ENCODE data around the gene FRK. TPM values are rescaled to one million over a fixed set of nuclear protein-coding genes. Genes with fewer than 3 reads are reported as not detected.
"Not testable (repeated sequence)": the region's sequence is repeated elsewhere in the genome, so short reads cannot be mapped to it uniquely, and the experiment has no call there.

FRK gene
- total RNA-seq, 1 donor from 2014 or later: 8.4 TPM

- Histone ChIP-seq H3K4me1 (peaks cover 4 to 15% of the 10 kb centered on the region in 2 donors), H3K4me3 (no peak overlapping the region), H3K27me3 (no peaks in the 10 kb centered on the region), H3K9me3 (peaks cover 0 to 6% of the 10 kb centered on the region in 2 donors), H3K27ac (no peak overlapping the region), H3K36me3 (no peaks in the 10 kb centered on the region)
- intact Hi-C loops (cut with DNase I): loop anchor here (1.0 kb wide), 1 partner anchor 86 kb away; no protein-coding TSS in a partner anchor
- TF ChIP-seq, protein P1, sequence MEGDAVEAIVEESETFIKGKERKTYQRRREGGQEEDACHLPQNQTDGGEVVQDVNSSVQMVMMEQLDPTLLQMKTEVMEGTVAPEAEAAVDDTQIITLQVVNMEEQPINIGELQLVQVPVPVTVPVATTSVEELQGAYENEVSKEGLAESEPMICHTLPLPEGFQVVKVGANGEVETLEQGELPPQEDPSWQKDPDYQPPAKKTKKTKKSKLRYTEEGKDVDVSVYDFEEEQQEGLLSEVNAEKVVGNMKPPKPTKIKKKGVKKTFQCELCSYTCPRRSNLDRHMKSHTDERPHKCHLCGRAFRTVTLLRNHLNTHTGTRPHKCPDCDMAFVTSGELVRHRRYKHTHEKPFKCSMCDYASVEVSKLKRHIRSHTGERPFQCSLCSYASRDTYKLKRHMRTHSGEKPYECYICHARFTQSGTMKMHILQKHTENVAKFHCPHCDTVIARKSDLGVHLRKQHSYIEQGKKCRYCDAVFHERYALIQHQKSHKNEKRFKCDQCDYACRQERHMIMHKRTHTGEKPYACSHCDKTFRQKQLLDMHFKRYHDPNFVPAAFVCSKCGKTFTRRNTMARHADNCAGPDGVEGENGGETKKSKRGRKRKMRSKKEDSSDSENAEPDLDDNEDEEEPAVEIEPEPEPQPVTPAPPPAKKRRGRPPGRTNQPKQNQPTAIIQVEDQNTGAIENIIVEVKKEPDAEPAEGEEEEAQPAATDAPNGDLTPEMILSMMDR (IDR thresholded peaks at IDR 0.05): peak; percentile 42 to 72 (median 68)
- DNase-seq (ENCODE audit: low spot score in 2 of 2): no peak
Measured at GRCh38 chr6:116096979-116097816, 36.5 kb upstream of the FRK start.

DNA sequence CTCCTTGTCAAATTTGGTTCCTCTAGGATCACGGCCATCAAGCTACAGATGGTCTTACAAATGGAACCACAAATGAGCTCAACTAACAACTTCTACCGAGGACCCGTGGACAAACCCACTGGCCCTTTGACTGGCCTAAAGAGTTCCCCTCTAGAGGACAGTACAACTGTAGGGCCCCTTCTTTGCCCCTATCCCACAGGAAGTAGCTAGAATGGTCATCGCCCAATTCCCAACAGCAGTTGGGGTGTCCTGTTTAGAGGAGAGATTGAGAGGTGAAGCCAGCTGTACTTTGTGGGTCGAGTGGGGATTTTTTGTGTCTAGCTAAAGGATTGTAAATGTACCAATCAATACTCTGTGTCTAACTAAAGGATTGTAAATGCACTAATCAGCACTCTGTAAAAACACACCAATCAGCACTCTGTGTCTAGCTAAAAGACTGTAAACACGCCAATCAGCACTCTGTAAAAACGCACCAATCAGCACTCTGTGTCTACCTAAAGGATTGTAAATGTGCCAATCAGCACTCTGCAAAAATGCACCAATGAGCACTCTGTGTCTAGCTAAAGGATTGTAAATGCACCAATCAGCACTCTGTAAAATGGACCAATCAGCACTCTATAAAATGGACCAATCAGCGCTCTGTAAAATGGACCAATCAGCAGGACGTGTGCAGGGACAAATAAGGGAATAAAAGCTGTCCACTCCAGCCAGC lies 35.5 kb upstream of the FRK start:
- H3K9me3 ChIP-seq; H3K4me3 ChIP-seq; H3K27ac ChIP-seq; DNase-seq (ENCODE audit: low spot score in 2 of 2); intact Hi-C loops (cut with DNase I); H3K27me3 ChIP-seq; H3K36me3 ChIP-seq: not testable (repeated sequence)
- peaks cover 0 to 15% of the 10 kb centered on the region in 2 donors for H3K4me1 ChIP-seq

DNA sequence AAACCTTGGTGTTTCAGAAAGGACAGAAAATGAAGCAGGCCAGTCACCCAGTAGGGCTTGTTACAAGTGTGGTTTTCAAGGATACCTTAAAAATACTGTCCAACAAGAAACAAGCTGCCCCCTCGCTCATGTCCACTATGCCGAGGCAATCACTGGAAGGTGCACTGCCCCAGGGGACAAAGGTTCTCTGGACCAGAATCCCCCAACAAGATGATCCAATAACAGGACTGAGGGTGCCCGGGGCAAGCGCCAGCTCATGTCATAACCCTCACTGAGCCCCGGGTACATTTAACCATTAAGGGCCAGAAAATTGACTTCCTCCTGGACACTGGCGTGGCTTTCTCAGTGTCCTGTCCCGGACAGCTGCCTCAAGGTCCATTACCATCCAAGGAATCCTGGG lies 33.4 kb upstream of the FRK start:
- Histone ChIP-seq H3K9me3 (peaks cover 0 to 6% of the 10 kb centered on the region in 2 donors), H3K36me3 (no peaks in the 10 kb centered on the region), H3K27ac (peak overlapping the region; percentile 73), H3K27me3 (no peaks in the 10 kb centered on the region), H3K4me3 (no peak overlapping the region), H3K4me1 (peaks cover 0 to 12% of the 10 kb centered on the region in 2 donors)
- TF ChIP-seq, protein P1 (IDR thresholded peaks at IDR 0.05): no peak
- DNase-seq (ENCODE audit: low spot score in 2 of 2): peak in 1 of 2 donors; percentile 68
- intact Hi-C loops (cut with DNase I): no loop called here

DNA sequence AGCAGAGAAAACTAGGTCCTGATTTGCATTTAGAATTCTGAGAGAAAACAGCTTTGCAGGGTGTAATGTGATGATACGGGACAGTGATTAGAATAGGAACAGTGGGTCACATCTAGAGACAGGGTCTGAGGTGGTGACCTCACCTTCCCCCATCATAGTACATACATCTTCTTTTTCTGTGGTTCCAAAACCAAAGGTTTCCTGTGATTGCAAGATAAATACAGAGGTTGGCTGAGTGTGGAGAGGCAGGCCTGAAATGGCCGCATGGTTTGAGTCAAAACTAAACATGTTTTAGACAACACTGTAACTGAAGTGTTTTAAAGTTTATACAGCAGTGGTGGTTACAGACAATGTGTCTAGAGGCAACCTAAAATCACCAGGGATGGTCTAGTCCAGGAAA lies 29.6 kb upstream of the FRK start:
- no peak for DNase-seq (ENCODE audit: low spot score in 2 of 2)
- Histone ChIP-seq H3K36me3 (no peaks in the 10 kb centered on the region), H3K4me1 (peaks cover 0 to 22% of the 10 kb centered on the region in 2 donors), H3K4me3 (no peak overlapping the region), H3K9me3 (no peaks in the 10 kb centered on the region), H3K27me3 (no peaks in the 10 kb centered on the region), H3K27ac (no peak overlapping the region)
- intact Hi-C loops (cut with DNase I): no loop called here
- TF ChIP-seq, protein P1 (IDR thresholded peaks at IDR 0.05): no peak

DNA sequence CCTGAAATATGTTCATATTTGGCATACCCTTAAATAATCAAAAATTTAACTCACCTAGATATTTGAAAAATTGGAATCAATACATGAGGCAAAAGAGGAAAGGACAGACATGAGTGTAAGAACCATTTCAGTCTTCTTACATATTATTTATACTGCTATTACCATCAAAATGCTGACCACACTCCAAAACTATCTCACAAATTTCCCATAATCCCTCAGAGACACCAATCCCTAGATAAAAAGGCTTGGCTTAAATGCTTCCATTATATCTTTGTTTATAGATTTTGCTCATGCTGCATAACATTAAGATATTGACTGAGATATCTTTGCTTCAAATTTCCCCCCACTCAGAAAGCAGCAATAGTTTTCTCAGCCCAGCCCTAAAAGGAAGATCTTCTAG lies 28.3 kb upstream of the FRK start:
- Histone ChIP-seq H3K36me3 (no peaks in the 10 kb centered on the region), H3K27ac (no peak overlapping the region), H3K4me1 (peaks cover 0 to 18% of the 10 kb centered on the region in 2 donors), H3K27me3 (no peaks in the 10 kb centered on the region), H3K4me3 (no peak overlapping the region), H3K9me3 (no peaks in the 10 kb centered on the region)
- TF ChIP-seq, protein P1 (IDR thresholded peaks at IDR 0.05): no peak
- no peak for DNase-seq (ENCODE audit: low spot score in 2 of 2)
- intact Hi-C loops (cut with DNase I): loop anchor here (2.0 kb wide), 1 partner anchor 28 kb away; the partner anchor contains the start of gene FRK
